Stimulated activated naive CD8-positive, alpha-beta T cell treated with anti-CD3 and anti-CD28 coated beads, Interleukin-15, Interleukin-2, amounts not matched to agents 100 ng/mL and 50 ng/mL, for 24 hours (primary cell): Measurements from ENCODE around the gene ZNF516.

Source experiments
- H3K27ac Mint-ChIP-seq: one replicate; pipeline ENCODE4 v1.8.0; 2021; ENCODE audit warnings: mild to moderate bottlenecking, mixed read lengths
- H3K27me3 Mint-ChIP-seq: one replicate; pipeline ENCODE4 v1.8.0; 2021; ENCODE audit warnings: mixed read lengths
- H3K36me3 Mint-ChIP-seq: one replicate; pipeline ENCODE4 v1.8.0; 2021; ENCODE audit warnings: low read depth, mixed read lengths
- H3K4me1 Mint-ChIP-seq: one replicate; pipeline ENCODE4 v1.8.0; 2021; ENCODE audit warnings: low read depth, mixed read lengths
- H3K4me3 Mint-ChIP-seq: one replicate; pipeline ENCODE4 v1.8.0; 2021; ENCODE audit warnings: mild to moderate bottlenecking, mixed read lengths
- H3K9me3 Mint-ChIP-seq: one replicate; pipeline ENCODE4 v1.8.0; 2021; ENCODE audit warnings: mixed read lengths

The ZNF516 gene

DNA sequence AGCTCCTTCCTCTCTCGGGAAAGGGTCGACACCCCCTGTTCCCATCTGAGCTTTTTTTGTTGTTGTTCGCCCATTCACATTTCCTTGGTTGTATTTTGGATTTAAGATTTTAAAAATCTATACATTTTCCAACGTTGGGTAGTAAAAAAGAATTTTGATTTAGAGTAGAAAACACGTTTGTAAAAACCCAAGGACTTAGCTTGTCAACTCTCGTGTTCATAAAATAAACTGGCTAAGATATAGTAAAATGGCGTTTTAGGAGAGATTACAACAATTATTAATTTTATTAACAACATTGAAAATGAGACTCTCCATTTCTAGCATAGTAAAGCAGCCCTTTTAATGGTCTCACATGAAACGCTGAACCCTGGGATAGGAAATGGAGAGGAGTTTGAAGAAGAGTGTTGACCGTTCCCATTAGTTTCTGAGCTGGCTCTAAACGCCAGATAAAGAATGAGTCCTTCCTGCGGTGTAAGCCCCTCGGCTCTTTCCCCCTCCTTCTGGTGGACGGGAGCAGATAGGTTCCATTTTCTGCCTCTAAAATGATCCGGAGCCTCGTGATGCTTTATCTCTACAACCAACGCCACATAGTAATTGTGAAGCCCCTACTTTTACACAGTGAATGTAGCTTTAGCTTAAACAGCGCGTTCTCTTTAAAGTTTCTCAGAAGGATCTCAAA is 24.0 kb upstream of the ZNF516 start:
- Mint-ChIP-seq H3K4me1 (peaks cover 21% of the 10 kb centered on the region), H3K4me3 (peak overlapping the region; percentile 57), H3K36me3 (no peaks in the 10 kb centered on the region), H3K9me3 (no peaks in the 10 kb centered on the region), H3K27me3 (peaks cover 43% of the 10 kb centered on the region), H3K27ac (no peak overlapping the region)

DNA sequence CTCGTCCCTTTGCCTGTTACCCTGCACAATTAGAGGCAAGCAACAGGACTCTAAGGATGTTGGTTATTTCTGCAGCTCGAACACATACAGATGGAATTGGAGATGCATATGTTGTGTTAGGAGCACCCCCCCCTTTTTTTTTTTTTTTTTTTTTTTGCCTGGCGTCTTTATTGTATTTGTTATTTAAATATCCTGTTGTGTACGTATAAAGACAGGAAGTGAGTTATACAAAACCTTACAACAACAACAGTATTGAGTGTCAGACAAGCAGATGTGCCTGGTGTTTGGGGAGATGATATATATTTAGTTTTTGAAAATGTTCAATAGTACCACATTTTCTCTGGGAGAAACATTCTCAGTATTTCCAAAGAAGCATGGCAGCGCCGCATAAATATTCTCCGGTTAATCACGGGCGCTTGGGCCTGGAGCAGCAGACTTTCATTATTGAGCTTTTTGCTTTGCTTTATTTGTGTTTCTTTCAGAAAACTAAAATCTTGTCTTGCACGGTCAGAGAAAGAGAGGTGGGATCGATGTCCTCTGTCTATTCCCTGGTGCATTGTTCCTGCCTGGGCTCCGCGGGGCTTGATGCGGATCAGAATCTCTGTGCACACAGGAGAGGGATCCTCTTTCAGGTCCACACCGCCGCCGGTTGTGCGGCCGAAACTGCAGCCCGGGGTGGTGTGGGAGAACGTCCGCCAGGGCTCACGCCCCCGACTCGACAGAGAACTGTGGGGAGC is 23.2 kb upstream of the ZNF516 start:
- Mint-ChIP-seq H3K4me1 (peaks cover 21% of the 10 kb centered on the region), H3K4me3 (peak overlapping the region; percentile 57), H3K27me3 (peaks cover 39% of the 10 kb centered on the region), H3K36me3 (no peaks in the 10 kb centered on the region), H3K27ac (no peak overlapping the region), H3K9me3 (no peaks in the 10 kb centered on the region)

DNA sequence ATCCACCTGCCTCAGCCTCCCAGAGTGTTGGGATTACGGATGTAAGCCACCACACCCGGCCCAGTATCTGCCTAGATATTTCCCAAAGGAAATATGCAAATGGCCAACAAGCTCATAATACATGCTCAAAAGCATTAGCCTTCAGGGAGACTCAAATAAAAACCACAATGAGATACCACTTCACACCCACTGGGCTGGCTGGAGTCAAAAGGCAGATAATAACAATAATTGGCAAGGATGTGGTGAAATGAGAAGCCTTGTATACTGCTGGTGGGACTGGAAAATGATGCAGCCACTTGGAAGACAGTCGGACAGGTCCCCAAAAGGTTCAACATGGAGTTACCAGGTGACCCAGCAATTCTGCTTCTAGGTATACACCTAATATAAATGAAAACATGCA is 20.5 kb upstream of the ZNF516 start:
- Mint-ChIP-seq H3K4me1 (peaks cover 21% of the 10 kb centered on the region), H3K4me3 (no peak overlapping the region), H3K27me3 (peaks cover 35% of the 10 kb centered on the region), H3K9me3 (no peaks in the 10 kb centered on the region), H3K36me3 (no peaks in the 10 kb centered on the region), H3K27ac (no peak overlapping the region)

DNA sequence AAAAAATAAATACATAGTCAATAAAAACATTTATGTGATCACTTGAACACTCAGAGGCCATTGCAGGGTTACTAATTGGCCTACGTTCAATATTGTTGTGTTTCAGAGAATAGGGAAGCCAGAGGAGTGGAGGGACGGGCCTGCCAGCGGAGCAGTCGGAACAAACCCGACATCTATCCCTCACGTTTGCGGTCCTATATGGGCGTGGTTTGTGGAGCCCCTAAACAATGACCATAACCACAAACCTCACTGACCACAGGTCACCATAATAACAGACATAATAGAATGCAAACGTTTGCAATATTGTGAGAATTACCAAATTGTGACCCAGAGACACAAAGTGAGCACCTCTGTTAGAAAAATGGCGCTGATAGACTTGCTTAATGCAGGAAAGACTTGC is 19.5 kb upstream of the ZNF516 start:
- Mint-ChIP-seq H3K27me3 (peaks cover 34% of the 10 kb centered on the region), H3K36me3 (no peaks in the 10 kb centered on the region), H3K4me1 (peaks cover 21% of the 10 kb centered on the region), H3K27ac (no peak overlapping the region), H3K4me3 (no peak overlapping the region), H3K9me3 (no peaks in the 10 kb centered on the region)

DNA sequence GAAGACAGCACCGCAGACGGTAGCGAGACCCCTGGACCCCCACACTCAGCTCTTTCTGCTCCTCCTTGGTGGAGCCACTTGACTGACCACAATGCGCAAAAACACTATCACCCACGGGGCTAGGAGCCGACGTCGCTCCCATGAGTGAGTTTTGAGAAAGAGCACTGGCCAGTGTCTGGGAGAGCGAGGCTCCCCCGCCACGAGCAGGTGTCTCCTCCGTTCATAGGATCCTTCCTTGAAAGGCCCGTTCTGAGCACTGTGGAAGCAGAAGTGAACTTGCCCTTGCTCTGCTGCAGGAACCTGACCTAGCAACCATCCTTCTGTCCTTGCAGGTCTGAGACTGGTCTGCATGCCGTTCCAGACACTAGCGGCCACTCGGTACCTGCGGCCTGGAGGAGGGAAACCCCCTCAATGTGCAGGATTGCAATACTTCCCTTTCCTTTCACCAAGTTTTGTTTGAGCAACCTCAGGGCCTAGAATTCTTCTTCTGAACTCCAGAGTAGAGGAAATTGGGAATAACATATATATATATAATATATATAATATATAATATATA is 12.9 kb upstream of the ZNF516 start:
- Mint-ChIP-seq H3K9me3 (no peaks in the 10 kb centered on the region), H3K4me1 (no peaks in the 10 kb centered on the region), H3K27ac (no peak overlapping the region), H3K27me3 (no peaks in the 10 kb centered on the region), H3K36me3 (no peaks in the 10 kb centered on the region), H3K4me3 (no peak overlapping the region)

DNA sequence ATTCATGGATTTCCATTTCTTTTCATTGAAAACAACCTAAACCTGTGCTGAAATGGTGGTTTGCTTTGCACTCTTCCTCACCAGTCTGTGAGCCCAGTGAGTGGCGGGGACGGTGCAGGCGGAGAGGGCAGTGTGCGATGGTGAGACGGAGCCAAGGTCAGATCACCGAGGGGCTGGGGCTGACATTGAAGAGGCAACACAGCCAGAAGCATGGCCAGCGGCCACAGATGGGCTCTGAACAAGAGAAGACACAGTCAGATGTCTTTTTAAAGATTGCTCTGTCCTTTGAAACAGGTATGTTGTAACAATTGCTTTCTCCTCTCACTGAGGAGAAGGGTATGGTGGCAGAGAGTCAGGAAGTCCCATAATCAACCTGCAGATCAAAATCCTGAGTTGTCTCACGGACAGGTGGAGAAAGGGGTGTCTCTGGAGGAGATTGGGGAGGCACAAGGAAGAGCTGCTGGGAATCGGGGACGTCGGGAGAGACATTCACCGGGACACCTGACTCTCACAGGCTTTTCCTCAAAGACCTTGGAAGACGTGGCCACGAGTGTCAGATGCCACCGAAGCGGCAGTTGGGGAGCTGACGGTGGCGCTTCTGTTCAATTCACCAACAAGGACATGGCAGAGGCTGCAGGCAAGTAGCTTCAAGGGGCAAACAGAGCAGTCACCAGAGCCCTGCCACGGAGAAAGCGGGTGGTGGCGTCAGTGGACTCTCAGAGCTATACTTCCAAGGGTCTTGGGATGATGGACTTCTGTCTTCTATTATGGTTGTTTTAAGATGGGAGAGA is 12.1 kb upstream of the ZNF516 start:
- Mint-ChIP-seq H3K9me3 (no peaks in the 10 kb centered on the region), H3K36me3 (no peaks in the 10 kb centered on the region), H3K27me3 (no peaks in the 10 kb centered on the region), H3K4me3 (no peak overlapping the region), H3K27ac (no peak overlapping the region), H3K4me1 (no peaks in the 10 kb centered on the region)

DNA sequence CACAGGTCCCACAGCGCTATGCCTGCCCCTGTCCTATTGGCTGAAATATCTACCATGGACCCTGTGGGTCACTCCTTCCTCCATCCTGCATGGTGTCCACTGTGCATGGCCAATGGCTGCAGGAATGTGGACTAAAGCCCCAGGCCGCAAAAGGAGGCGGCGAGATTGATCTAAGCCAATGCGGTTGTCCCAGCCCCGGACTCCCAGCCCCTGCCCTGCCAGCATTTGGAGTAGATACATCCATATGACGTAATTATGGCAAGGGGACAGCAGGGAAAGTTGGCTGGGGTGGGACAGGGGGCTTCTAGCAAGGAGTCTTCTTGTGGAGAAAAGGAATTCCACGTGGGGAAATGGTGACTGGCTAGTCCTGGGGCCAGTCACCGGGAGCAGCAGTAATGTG is 11.4 kb upstream of the ZNF516 start:
- Mint-ChIP-seq H3K4me3 (no peak overlapping the region), H3K4me1 (no peaks in the 10 kb centered on the region), H3K9me3 (no peaks in the 10 kb centered on the region), H3K36me3 (no peaks in the 10 kb centered on the region), H3K27ac (no peak overlapping the region), H3K27me3 (peaks cover 4% of the 10 kb centered on the region)

DNA sequence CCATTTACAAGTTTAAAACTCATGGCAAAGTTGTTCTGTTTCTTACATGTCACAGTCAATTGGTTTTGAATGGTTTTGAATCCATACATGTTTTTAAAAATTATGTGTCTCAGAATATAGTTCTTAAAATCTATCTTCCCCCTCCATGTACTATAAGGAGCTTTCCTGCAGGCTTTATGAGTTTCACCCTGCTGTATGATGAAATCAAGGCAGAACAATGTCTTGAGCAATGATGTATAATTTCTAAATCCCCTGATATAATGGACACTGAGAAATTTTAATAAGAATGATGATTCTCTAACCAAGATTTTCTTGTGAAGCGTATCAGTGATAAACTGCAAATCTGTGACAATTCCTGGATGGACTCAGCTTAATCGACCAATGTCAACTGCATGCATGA is 10.6 kb upstream of the ZNF516 start:
- peaks cover 4% of the 10 kb centered on the region for H3K27me3 Mint-ChIP-seq
- H3K36me3 Mint-ChIP-seq = no peaks in the 10 kb centered on the region
- no peaks in the 10 kb centered on the region for H3K9me3 Mint-ChIP-seq
- no peak overlapping the region for H3K27ac Mint-ChIP-seq
- H3K4me1 Mint-ChIP-seq = no peaks in the 10 kb centered on the region
- no peak overlapping the region for H3K4me3 Mint-ChIP-seq

DNA sequence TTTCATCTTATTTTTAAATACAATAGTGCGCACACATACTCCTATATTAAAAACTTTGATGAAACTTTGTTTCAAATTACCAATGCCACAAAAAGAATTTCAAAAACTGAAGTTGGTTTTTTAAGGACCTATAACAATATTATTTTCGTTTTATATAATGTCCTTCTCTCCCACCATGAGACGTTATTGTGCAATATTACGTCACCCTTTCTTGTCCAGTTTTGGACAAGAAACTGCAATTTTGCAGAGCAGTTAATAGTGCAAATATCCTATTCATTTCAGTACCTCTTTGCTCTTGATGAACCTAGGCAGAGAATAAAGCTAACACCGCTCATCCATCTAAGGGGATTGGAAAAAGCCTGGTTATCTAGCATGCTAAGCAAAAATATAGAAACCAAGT is 9.7 kb upstream of the ZNF516 start:
- H3K27me3 Mint-ChIP-seq = peaks cover 4% of the 10 kb centered on the region
- H3K9me3 Mint-ChIP-seq = no peaks in the 10 kb centered on the region
- peaks cover 5% of the 10 kb centered on the region for H3K4me1 Mint-ChIP-seq
- no peaks in the 10 kb centered on the region for H3K36me3 Mint-ChIP-seq
- no peak overlapping the region for H3K27ac Mint-ChIP-seq
- no peak overlapping the region for H3K4me3 Mint-ChIP-seq

DNA sequence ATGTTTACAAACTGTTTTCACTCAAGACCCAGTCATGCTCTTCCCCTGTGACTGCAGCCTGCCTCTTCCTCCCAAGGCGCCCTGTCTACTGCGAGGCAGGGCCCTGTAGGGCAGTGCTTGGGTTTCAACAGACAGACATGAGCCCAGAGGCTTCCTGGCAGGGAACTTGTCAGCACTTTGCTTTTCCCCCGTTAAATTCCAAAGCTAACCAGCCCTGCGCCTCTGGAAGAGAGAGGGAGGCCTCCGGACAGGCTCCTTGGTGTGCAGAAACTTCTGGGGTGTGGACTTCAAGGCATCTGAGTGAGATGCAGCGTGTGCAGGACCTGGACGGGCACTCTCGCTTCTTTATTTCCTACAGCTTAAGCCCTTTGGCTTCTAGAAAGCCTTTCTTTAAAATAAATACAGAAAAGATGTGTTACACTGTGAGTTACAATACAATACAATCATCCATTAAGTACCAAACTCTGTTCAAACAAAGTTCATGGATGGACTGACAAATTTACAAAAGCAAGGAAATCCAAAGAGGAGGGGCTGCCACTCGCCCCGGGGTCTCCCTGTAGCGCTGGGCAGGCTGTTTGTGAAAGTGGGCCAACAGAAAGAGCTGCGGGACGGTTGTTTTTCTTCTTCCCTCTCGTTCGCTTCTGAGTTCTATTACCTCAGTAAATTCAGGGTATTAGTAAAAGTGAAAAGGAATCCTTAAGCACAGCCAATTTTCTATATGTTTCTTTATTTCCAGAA is 8.8 kb upstream of the ZNF516 start:
- H3K9me3 Mint-ChIP-seq = no peaks in the 10 kb centered on the region
- no peaks in the 10 kb centered on the region for H3K36me3 Mint-ChIP-seq
- H3K27me3 Mint-ChIP-seq = peaks cover 4% of the 10 kb centered on the region
- H3K4me1 Mint-ChIP-seq = peaks cover 6% of the 10 kb centered on the region
- H3K27ac Mint-ChIP-seq = no peak overlapping the region
- no peak overlapping the region for H3K4me3 Mint-ChIP-seq

DNA sequence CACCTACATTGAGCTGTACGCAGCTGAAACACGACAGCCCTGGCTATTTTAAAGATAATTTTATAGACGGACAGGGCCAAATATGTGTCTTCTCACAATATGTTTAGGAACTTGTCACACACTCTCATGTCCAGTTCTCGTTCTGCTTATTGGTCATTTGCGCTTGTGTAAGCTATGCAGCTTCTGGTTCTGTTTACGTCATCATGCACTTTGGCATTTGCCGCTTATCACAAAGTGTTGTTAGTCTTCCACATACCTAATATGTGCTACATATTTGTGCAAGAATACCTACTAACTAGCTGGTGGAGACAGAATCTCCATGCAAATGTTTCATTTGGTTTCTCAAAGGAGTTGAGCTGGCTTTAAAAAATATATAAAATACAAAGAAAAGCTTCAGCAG is 7.5 kb upstream of the ZNF516 start:
- H3K9me3 Mint-ChIP-seq = no peaks in the 10 kb centered on the region
- H3K4me3 Mint-ChIP-seq = no peak overlapping the region
- H3K27ac Mint-ChIP-seq = no peak overlapping the region
- H3K4me1 Mint-ChIP-seq = peaks cover 6% of the 10 kb centered on the region
- peaks cover 4% of the 10 kb centered on the region for H3K27me3 Mint-ChIP-seq
- no peaks in the 10 kb centered on the region for H3K36me3 Mint-ChIP-seq

DNA sequence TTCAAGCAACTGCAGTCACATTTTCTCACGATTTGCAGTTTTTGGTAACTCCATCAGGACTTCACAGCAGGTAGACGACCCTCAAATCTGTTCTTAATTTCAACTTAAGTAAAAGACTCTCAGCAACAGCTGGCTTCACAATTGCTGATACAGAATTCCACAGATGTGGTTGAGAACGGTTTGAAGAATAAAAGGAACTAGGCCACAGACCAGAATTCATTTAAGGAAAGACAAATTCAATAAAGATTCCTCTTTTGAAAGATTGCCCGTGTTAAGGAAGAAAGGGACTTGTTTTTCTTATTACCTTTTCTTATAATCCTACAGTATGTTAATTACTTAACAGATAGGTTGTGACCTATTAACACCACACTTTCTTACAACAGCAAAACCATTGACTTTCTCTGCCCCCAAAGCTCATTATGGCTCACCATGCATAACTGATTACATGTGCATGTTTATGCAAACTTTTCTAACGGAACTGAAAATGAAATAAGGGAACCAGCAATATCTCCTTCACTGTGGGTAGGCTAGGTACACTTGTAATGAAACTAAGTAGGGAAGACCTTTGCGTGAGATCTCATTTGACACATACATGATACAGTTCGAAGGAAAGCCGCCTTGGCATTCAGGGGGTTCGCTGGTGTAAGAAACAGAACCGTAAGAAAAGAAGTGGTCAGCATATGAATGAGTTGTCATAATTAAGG is 4.7 kb upstream of the ZNF516 start:
- H3K9me3 Mint-ChIP-seq = no peaks in the 10 kb centered on the region
- H3K4me1 Mint-ChIP-seq = peaks cover 13% of the 10 kb centered on the region
- no peaks in the 10 kb centered on the region for H3K36me3 Mint-ChIP-seq
- H3K27ac Mint-ChIP-seq = no peak overlapping the region
- peaks cover 18% of the 10 kb centered on the region for H3K27me3 Mint-ChIP-seq
- H3K4me3 Mint-ChIP-seq = no peak overlapping the region

DNA sequence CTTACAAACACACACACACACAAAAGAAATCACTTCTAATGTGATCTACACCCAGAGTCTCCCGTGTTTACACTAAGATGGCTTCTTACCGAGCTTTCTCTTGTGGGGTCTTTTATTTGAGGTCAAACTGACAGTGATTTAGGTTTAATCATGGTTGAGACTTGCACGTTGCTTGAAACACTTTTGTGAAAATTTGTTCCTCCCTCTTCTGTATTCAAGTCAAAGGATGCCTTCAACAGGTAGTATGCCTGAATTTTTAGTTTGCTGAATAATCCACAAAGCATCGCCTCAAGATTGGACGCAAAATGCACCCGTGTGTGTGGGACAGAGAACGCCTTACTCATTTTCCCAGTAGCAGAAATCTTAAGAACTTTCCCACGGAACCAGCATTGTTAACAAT is 4.0 kb upstream of the ZNF516 start:
- peaks cover 18% of the 10 kb centered on the region for H3K27me3 Mint-ChIP-seq

DNA sequence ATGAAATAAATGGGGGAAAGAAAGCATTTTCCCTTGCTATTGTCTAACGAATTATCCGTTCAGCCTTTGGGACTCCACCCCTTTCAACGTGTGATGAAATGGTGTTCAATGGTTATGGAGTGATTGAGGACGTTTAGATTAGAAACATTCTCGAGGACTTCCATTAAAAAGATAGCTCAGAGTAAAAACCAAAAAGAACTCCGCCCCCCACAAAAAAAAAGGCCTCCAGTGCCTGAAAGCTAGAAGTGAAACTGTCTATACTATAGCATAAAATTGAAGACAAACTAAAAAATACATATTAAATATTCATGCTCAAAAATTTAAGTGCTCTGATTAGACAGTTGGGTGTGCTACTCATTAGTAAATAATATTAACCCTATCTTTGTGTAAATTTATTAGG is 3.0 kb upstream of the ZNF516 start:
- Mint-ChIP-seq H3K4me3 (no peak overlapping the region), H3K4me1 (peaks cover 27% of the 10 kb centered on the region), H3K27ac (no peak overlapping the region), H3K9me3 (no peaks in the 10 kb centered on the region), H3K27me3 (peaks cover 25% of the 10 kb centered on the region), H3K36me3 (no peaks in the 10 kb centered on the region)

More for the DNA sequence above, 4.0 kb upstream of the ZNF516 start:
- H3K9me3 Mint-ChIP-seq = no peaks in the 10 kb centered on the region
- H3K36me3 Mint-ChIP-seq = no peaks in the 10 kb centered on the region
- peaks cover 18% of the 10 kb centered on the region for H3K4me1 Mint-ChIP-seq
- H3K27ac Mint-ChIP-seq = no peak overlapping the region
- H3K4me3 Mint-ChIP-seq = no peak overlapping the region
